ENCODE data around the gene DMRT1.
A peak's percentile ranks its signal among the peaks of the same experiment; 100 is the strongest.

The DMRT1 gene

GRCh38 chr9:800591-801150 lies 40.8 kb upstream of the DMRT1 start:
- Histone ChIP-seq H3K4me3 (ENCODE audit: severe bottlenecking) (no peak overlapping the region), H3K4me1 (ENCODE audit: insufficient read depth, poor library complexity, severe bottlenecking) (peaks cover 16% of the 10 kb centered on the region), H3K27ac (ENCODE audit: poor library complexity, severe bottlenecking) (peak overlapping the region; percentile 62), H3K9me3 (ENCODE audit: severe bottlenecking) (no peaks in the 10 kb centered on the region), H3K27me3 (ENCODE audit: insufficient read depth, poor library complexity, severe bottlenecking) (no peaks in the 10 kb centered on the region), H3K36me3 (ENCODE audit: low read depth) (no peaks in the 10 kb centered on the region)
- no peak for TF ChIP-seq CTCF (IDR thresholded peaks at IDR 0.05; ENCODE audit: poor library complexity, severe bottlenecking)
- ATAC-seq (ENCODE audit: low read depth) = no peak
- DNase-seq (ENCODE audit: low spot score) = no peak

- H3K9me3 ChIP-seq (ENCODE audit: severe bottlenecking) = no peaks in the 10 kb centered on the region
- no peak for TF ChIP-seq CTCF (IDR thresholded peaks at IDR 0.05; ENCODE audit: poor library complexity, severe bottlenecking)
- no peak overlapping the region for H3K4me3 ChIP-seq (ENCODE audit: severe bottlenecking)
- ATAC-seq (ENCODE audit: low read depth) (peak; percentile 71), DNase-seq (ENCODE audit: low spot score) (no peak)
- peak overlapping the region; percentile 62 for H3K27ac ChIP-seq (ENCODE audit: poor library complexity, severe bottlenecking)
- H3K36me3 ChIP-seq (ENCODE audit: low read depth) = no peaks in the 10 kb centered on the region
- H3K4me1 ChIP-seq (ENCODE audit: insufficient read depth, poor library complexity, severe bottlenecking) = peaks cover 16% of the 10 kb centered on the region
- no peaks in the 10 kb centered on the region for H3K27me3 ChIP-seq (ENCODE audit: insufficient read depth, poor library complexity, severe bottlenecking)
These were observed 40.0 kb upstream of the DMRT1 start for GRCh38 chr9:801399-802071.

DNA sequence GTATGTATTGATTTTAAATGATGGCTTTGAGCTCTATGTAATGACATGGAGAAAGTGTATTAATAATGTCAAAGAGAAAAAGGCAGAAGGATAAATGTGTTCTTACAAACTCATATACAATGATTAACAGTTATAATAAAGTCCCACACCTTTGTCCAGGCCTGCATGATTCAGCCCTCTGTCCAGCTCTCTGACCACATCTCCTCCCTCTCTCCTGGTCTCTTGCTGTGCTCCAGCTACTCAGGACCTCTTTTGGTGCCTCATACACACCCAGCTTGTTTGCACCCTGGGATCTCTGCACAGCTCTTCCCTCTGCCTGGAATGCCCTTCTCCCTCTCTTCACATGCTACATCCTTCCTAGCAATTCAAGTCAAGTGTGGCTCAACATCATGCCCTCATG lies 37.5 kb upstream of the DMRT1 start:
- no peak for TF ChIP-seq CTCF (IDR thresholded peaks at IDR 0.05; ENCODE audit: poor library complexity, severe bottlenecking)
- H3K4me1 ChIP-seq (ENCODE audit: insufficient read depth, poor library complexity, severe bottlenecking) = peaks cover 16% of the 10 kb centered on the region
- ATAC-seq (ENCODE audit: low read depth) (no peak), DNase-seq (ENCODE audit: low spot score) (no peak)
- no peak overlapping the region for H3K27ac ChIP-seq (ENCODE audit: poor library complexity, severe bottlenecking)
- H3K27me3 ChIP-seq (ENCODE audit: insufficient read depth, poor library complexity, severe bottlenecking) = no peaks in the 10 kb centered on the region
- no peak overlapping the region for H3K4me3 ChIP-seq (ENCODE audit: severe bottlenecking)
- no peaks in the 10 kb centered on the region for H3K9me3 ChIP-seq (ENCODE audit: severe bottlenecking)
- H3K36me3 ChIP-seq (ENCODE audit: low read depth) = no peaks in the 10 kb centered on the region

DNA sequence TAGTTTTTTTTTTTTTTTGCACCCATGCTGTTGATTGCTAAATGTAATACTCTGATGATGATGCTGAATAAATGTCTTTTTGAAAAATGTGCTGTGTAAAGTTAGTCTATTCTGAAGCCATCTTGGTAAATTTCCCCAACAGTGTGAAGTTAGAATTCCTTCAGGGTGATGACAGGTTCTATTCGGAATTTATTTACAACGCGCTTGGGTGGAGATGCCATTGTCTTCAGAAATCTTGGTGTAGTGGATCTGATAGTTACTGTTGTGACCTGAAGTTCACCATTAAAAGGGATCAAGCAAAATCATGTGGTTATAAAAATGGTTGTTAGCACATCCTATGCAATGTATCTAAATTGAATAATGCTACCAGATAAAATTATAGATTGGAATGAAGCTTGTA lies 36.3 kb upstream of the DMRT1 start:
- no peak for DNase-seq (ENCODE audit: low spot score)
- Histone ChIP-seq H3K27me3 (ENCODE audit: insufficient read depth, poor library complexity, severe bottlenecking) (no peaks in the 10 kb centered on the region), H3K27ac (ENCODE audit: poor library complexity, severe bottlenecking) (no peak overlapping the region), H3K4me1 (ENCODE audit: insufficient read depth, poor library complexity, severe bottlenecking) (peaks cover 16% of the 10 kb centered on the region), H3K36me3 (ENCODE audit: low read depth) (no peaks in the 10 kb centered on the region), H3K4me3 (ENCODE audit: severe bottlenecking) (no peak overlapping the region), H3K9me3 (ENCODE audit: severe bottlenecking) (no peaks in the 10 kb centered on the region)
- ATAC-seq (ENCODE audit: low read depth) = no peak
- no peak for TF ChIP-seq CTCF (IDR thresholded peaks at IDR 0.05; ENCODE audit: poor library complexity, severe bottlenecking)
